Occipital lobe (tissue), 2 donors: ENCODE data around the gene PRSS3. TPM values are rescaled to one million over a fixed set of nuclear protein-coding genes. Genes with fewer than 3 reads are reported as not detected.
"Not testable (repeated sequence)": the region's sequence is repeated elsewhere in the genome, so short reads cannot be mapped to it uniquely, and the experiment has no call there.

Source experiments
- DNase-seq: peaks from one replicate; lab custom pipeline; 2025; lab: John Stamatoyannopoulos, UW
- total RNA-seq: library from RNA; depleted of rRNA; stranded (reverse); fragments of >200 nt; gene quantifications from one replicate; pipeline ENCODE4 v1.2.3, GENCODE V29; 2014

The PRSS3 gene
- total RNA-seq, 1 donor from 2014 or later = not detected

DNA sequence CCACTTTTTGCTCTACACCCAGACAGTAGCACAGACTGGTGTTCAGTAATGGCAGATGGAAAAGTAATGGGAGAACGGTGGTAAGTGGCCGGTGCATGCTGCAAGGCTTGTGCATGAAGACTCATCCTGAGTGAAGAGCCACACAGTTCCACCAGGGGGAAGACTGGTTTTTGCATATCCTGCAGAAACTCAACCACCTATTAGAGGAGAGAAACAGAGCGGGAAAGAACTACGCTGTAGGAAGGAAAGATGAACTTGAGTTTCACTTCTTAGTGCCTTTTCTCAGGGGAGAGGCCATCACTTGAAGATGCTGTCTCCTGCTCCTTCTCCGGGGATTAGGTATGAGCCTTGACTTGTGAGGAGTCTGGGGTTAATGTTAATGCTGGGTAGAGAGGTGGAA lies 9.4 kb upstream of the PRSS3 start:
- no peak for DNase-seq

DNA sequence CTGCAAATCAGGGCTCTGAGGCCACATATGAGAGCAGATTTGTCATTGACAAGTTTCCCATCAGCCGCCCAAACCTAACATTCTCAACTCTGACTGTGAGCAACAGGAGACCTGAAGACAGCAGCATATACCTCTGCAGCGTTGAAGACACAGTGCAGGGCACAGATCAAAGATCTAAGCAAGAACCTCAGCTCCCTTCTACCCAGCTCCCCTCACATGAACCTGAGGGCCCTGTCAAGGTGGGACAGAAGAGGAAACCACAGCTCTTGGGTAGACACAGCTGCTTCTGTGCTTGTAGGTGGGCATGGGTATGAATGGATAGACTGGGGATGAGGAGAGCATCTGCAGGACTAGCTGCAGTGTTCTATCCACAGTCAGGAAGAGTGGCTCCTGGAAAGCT lies 8.7 kb upstream of the PRSS3 start:
- no peak for DNase-seq

DNA sequence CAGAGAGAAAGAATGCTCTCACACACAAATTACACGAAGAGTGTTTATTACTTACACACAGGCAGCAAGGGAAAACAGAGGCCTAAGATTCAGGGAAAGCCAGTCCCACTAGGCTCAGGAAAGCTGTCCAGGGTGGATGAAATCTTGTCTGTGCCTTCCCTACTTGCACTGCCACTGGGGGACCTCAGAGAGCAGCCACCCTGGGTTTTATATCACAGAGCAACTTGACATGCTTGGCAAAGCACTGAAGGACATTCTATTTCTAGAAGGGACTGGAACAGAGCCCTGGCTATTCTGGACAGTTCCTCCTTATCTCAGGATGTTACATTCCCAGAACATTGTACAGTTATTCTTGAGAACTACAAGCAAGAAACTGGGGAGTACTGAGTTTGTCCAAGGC lies 7.5 kb upstream of the PRSS3 start:
- no peak for DNase-seq

DNA sequence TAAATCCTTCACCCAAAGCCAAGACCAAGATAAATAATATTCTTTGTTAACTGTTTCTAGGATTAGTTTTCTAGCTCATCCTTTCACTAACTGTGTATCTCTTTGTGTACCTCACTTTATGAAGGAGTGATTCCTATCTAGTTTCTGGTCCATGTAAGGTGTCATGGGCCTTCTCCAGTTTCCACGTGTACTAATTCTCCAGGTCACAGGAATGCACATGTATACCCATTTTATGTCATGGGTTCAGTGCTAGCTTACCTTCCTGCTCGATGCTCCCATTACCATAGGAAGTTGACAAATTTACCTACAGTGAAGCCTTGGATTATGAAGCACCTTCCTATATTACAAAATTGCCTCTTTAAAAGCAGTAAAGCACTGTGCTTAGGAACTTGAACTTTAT lies 5.9 kb upstream of the PRSS3 start:
- DNase-seq = not testable (repeated sequence)

DNA sequence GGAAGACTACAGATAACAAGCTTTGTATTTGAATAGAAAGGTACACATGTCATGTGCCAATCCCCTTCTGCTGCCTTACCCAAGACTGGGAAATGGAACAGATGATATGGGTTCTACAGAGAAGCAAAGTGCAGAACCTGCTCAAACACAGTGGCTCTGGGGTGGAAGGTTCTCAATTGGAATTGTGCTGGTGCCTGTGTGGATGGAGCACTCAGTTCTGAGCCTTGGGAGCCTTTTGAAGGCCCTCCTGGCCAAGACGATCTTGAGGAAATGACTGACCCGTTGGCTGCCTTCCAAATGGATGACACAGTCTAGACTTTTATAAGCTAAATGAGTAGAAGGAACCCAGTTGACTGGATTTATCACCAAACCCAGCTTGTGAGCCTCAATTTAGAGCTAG lies 4.2 kb upstream of the PRSS3 start:
- DNase-seq = no peak

DNA sequence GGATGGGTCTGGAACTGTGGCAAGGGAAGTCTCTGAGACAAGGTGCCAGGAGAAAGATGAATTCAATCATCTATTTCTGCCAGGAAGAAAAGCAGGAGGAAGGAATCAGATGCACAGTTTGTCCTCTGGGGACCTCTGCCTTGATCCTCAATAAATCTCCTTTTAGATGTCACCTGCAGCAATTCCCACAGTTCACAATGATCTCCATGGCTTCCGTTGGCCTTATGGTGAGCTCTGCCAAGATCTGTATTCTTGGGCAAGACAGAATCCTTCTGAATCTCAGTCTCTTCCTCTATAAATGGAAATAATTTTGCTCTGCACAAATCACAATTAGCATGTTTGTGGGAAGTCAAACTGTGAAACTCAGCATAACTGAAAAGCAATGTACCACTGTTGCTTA lies 1.9 kb upstream of the PRSS3 start:
- not testable (repeated sequence) for DNase-seq

DNA sequence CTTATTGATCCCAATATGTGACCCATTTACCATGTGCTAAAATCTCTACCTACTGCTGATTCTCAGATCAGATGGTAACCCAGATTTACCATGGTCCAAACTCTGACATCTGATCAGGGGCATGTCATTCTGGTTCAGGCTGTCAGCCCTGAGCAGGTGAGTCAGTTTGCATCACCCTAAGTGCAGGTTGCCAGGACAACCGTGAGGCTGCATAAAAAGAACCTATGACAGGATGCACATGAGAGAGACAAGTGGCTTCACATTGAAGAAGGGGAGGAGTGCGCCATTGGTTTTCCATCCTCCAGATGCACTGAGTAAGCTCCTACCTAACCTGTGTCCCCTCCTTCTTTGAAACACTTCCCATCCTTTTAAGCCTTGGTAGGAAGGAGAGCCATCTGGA lies 801 bp upstream of the PRSS3 start:
- no peak for DNase-seq

DNA sequence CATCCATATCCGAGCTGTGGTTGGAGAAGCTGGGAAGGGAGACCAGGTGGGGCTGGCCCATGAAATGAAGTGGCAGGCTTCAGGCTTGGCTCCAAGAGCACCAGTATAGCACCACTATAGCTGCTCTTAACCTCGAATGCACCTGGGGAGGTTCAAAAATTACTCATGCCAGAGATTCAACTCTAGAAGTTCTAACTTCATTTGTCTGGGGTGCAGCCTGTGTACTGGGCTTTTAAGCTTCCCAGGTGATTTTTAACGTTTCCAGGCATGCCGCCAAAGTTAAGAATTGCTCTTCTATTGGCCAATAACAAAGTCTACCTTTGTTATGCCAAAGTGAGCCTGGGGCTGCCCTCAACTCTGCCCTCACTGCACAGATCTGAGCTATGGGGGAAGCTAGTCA lies 458 bp downstream of the PRSS3 start:
- no peak for DNase-seq

DNA sequence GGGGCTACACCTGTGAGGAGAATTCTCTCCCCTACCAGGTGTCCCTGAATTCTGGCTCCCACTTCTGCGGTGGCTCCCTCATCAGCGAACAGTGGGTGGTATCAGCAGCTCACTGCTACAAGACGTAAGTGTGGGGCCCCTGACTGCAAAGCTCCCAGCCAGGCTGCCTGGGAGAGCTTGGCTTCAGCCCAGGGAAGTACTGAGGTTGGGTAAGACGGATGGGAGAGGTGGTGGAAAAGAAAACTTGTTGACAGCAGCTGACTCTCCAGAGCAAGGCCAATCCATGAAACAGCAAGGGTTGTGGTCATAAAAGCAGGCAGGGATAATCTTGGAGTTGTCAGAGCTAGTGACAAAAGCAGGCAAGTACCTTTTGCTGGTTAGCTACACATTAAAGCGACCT lies 1.3 kb downstream of the PRSS3 start:
- DNase-seq = not testable (repeated sequence)

DNA sequence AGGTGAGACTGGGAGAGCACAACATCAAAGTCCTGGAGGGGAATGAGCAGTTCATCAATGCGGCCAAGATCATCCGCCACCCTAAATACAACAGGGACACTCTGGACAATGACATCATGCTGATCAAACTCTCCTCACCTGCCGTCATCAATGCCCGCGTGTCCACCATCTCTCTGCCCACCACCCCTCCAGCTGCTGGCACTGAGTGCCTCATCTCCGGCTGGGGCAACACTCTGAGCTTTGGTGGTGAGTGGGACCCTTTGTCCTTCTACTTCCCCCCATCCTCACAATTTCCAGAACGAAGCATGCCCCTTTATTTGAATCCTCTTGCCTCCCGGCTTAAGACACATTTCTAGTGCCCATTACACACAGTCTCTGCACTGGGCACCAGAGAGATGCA lies 2.5 kb downstream of the PRSS3 start:
- DNase-seq = no peak

DNA sequence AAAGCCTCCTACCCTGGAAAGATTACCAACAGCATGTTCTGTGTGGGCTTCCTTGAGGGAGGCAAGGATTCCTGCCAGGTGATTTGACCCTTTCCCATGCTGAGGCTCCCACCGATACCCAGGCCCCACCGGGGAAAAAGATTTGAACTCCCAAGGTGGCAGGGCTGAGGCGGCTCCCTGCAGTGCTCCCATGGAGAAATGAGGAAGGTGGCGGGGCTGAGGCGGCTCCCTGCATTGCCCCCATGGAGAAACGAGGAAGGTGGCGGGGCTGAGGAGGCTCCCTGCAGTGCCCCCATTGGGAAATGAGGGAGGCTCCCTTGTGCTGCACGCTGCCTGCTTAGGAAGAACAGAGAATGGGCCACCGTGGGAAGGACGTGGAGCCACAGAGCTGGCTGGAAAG lies 3.2 kb downstream of the PRSS3 start:
- DNase-seq = no peak

DNA sequence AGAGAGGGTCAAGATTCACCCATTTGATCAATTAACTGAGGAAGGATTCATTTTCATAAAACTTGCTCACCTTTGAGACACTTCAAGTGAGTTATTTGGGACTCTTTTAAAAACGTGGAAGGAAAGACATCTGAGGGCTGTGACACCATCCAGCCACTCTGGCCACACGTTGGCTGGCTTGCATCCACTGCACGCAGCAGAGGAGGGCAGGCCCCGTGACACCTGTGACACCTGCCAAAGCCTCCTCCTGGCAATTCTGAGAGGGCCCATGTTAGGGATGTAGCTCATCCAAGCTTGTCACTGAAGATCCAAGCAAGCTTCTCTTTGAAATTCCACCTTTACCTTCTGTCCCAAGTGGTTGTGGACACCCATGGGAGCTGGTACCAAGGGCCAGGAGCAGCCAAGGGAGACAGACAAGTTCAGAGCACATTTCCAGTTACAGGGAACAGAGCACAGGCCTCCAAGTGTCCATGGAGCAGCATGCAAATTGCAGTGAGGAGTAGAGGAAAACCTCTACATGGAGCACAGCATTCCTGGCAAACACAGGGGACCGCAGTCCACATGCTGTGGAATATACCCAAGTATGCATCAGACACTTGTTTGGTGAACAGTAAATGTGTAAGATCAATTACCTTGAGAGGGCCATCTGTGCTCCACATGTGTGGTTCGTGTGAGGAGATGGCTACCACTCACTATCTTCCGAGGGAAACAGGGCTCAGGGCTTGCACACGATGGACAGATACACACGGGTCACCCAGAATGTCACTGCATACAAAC lies 4.8 kb downstream of the PRSS3 start:
- DNase-seq = no peak

DNA sequence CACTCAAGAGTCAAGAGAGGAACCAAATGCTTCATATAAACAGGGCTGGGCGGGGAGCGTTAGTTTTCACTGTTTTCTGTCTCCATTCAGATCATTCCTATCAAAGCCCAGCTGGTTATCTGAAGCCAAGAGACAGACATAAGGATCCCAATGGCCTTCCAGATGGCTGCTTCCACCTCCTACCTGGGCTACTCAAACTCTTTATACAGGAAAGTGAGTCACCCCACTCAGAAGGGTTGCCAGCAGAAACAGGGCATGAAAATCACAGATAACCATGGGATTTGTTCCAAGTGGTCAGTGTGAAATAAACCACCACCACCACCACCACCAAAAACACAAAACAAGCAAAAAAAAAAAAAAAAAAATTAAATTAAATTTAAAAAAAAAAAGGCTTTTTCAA lies 5.5 kb downstream of the PRSS3 start:
- DNase-seq = no peak

DNA sequence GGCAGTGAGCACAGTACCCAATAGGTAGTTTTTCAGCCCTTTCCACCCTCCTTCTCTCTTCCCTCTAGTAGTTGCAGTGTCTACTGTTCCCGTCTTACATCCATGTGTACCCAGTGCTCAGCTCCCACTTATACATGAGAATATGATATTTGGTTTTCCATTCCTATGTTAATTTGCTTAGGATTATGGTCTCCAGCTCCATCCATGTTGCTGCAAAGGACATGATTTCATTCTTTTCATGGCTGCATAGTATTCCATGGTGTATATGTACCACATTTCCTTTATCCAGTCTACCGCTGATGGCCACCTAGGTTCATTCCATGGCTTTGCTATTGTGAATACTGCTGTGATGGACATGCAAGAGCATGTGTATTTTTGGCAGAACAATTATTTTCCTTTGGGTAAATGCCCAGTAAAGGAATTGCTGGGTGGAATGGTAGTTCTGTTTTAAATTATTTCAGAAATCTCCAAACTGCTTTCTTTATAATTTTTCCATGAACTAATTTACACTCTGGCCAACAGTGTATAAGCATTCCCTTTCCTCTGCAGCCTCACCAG lies 6.7 kb downstream of the PRSS3 start:
- DNase-seq = not testable (repeated sequence)

DNA sequence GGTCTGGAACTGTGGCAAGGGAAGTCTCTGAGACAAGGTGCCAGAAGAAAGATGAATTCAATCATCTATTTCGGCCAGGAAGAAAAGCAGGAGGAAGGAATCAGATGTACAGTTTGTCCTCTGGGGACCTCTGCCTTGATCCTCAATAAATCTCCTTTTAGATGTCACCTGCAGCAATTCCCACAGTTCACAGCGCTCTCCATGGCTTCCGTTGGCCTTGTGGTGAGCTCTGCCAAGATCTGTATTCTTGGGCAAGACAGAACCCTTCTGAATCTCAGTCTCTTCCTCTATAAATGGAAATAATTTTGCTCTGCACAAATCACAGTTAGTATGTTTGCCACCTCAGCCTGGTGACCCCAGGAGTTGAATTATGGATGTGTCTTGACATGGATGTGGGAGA lies 8.8 kb downstream of the PRSS3 start:
- DNase-seq = not testable (repeated sequence)

DNA sequence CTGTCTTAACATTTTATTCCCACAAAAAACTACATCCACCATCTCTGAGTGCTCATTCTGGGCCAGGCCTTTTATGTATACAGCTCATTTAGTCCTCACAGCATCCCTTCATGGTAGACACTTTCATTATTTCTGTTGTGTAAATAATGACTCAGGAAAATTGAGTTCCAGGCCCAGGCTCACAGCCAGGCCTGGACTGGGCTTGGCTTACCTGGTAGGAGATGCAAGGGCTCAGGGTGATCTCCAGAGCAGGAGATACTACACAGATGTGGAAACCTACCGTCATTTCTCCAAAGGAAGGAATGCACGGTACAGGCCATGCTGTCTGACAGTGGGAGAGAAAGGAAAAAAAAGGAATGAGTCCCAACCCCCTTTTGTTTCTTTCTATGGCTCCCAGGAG lies 11.8 kb downstream of the PRSS3 start:
- DNase-seq = not testable (repeated sequence)

DNA sequence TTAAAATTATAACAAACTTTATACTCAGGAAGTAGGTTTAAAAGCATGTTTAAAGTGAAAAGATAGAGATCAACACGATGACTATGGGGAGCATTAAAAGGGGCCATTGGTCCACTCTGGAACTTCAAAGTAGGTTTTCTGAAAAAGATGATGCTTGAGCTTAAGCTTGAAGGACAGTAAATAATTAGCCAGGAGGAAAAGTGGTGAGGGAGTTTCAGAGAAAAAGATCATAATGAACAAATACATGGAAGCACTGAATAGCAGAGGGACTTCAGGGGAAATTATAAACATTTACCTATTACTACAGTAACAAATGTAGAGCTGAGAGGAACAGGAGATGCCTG lies 13.6 kb downstream of the PRSS3 start:
- not testable (repeated sequence) for DNase-seq

DNA sequence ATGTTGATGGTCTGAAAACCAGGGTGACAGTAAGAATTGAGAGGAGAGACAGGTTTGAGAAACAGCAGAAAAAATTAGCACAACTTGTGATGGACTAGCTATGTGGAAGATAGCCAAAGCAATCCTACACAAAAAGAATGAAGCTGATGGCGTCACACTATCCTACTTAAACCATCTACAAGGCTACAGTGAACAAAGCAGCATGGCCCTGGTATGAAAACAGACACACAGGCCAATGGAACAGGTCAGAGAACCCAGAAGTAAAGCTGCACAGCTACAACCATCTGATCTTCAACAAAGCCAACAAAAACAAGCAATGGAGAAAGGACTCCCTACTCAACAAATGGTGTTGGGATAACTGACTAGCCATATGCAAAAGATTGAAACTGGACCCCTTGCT lies 14.1 kb downstream of the PRSS3 start:
- DNase-seq = no peak

DNA sequence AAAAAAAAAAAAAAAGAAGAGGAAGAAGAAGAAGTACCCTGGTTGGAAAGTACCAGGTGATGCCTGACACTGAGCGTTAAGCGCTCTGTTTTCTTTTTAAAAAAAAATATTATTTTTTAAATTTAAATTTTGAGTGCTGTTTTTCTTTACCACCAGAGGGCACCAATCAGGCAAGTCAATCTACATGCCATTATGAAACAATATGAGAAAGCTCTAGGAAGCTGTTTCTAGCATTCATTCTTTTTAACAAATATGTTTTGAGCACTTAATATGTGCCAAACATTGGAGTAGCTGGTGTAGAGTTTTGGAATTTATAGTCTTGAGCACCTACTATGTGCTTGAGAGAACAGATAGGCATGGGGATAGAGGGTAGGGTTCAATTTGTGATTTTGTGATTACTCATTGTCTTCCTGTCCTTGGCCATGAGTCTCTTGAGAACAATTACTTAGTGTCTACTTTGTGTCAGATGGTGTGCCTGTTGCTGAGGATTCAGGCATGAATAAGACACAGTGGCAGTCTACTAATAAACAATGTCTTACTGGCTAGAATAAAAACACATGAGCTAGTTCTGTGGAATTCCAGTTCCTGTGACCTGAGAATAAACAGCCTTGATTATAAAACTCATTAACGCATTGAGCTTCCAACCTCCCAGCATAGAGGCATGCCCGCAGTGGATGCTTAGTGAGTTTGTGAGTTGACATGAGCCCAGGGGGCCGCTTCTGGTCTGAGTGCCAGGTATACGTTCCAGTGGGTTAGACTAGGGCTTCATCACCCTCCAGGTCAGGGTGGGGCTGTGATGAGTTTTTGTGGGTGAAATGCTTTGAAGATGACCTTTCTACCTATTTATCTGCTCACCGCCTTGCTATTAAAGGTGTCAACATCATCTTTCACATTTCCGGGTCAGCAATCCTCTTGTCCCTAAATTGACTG lies 18.6 kb downstream of the PRSS3 start:
- DNase-seq = no peak

DNA sequence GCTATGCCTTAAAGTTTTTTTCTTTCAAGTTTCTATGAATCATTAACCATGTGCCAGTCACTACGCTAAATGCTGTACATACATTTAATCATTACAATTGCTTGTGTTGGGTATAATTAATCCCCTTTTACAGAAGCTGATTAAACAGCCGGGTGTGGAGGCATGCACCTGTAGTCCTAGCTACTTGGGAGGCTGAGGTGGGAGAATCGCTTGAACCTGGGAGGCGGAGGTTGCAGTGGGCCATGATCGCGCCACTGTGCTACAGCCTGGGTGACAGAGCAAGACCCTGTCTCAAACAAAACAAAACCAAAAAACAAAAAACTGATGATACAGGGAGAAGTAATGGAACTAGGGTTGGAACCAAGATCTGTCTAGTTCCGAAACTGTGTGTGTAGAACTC lies 20.4 kb downstream of the PRSS3 start:
- no peak for DNase-seq

DNA sequence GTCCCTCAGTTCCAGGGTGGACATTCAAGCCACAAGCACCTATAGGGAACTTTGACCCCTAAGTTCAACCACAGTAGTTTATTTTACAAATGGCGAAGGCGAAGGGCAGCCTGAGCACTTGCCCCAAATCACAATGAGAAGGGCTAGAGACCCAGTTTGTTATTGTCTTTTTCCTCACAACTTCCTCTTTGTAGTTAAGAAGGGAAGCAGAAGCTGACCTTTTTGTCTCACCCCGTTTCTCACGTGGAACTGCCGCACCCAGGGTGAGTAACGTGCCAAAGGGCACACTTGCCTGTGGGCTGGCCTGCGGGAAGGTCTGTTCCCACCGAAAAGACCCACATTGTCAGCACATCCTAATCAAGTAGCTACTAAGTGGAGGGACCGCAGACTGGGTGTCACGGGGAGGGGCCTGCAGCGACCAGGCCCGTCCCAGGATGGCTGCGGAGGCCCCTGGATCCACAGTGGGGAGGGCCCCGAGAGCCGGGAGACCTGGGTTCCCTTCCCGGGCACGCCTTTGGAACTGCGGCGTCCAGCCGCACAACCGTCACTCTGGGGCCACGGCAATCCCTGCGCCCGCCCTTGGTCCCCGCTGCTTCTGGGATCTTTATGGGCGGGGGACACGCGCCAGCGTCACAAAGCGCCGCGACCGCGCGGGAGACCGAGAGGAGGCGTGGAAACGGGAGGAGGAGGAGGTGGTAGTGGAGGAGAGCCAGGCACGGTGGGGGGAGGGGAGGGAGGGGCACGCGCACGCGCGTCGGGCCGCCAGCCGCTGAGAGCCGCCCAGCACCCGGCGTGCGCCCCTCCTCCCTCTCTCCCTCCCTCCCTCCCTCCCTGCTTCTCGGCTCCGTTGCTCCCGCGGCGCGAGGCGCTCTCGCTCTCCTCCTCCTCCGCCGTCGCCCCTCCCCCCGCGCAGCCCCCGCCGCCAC lies 21.2 kb downstream of the PRSS3 start, which contains the start of gene UBE2R2:
UBE2R2 (plus strand) TSS at position 834 of the 926 bp plus-strand sequence. CDS start 598 bp downstream, outside the sequence.
- DNase-seq = peak; percentile 94
